A549 (cell line): ENCODE measurements around the gene MSH2. TPM values are rescaled to one million over a fixed set of nuclear protein-coding genes. Genes with fewer than 3 reads are reported as not detected.

Source experiments
- ATAC-seq, 2 experiments: fragments of 200-7000 bp in 1 of 2; fragments of >200 bp in 1 of 2; cut with Nextera tagmentation in 1 of 2; cut with Tn5 transposase in 1 of 2; 3 replicates each; pipeline versions ENCODE4 v1.8.0 to v1.9.1; 2018 to 2020; ENCODE audit warnings: mild to moderate bottlenecking in 1 of 2, moderate library complexity in 1 of 2
- CTCF ChIA-PET: fragments of 300-600 bp; sonication (Branson Sonifier 250); formaldehyde crosslinking; extraction: SDS; loops from one replicate; lab custom pipeline; 2021; ENCODE audit warnings: antibody characterized with exemption, inconsistent platforms; lab: Yijun Ruan, JAX
- POLR2A ChIA-PET: fragments of 350-600 bp; formaldehyde crosslinking; extraction: SDS; loops from one replicate; lab custom pipeline; 2021; ENCODE audit warnings: antibody characterized with exemption, inconsistent platforms; lab: Yijun Ruan, JAX
- DNase-seq, 2 experiments: peaks; one replicate each; pipeline versions ENCODE4 v3.0.0 to v3.0.0-alpha.2; 2011 to 2016; ENCODE audit warnings: low read depth in 1 of 2, low spot score in 1 of 2
- FAIRE-seq: peaks from 2 replicates; lab custom pipeline; 2011; peaks lifted over from hg19 to GRCh38; lab: Jason Lieb, UNC
- H3K27ac ChIP-seq, 2 experiments: fragments of >200 bp; sonication (Bioruptor Twin); formaldehyde crosslinking; 3 replicates each; pipeline ENCODE4 v1.5.1; 2016 to 2017
- H3K4me1 ChIP-seq: fragments of >200 bp; sonication (Bioruptor Twin); formaldehyde crosslinking; 3 replicates; pipeline ENCODE4 v1.6.1; 2016
- H3K4me2 ChIP-seq: fragments of >200 bp; sonication (Bioruptor Twin); formaldehyde crosslinking; 3 replicates; pipeline ENCODE4 v1.6.1; 2016
- H3K4me3 ChIP-seq: fragments of >200 bp; sonication (Bioruptor Twin); formaldehyde crosslinking; 3 replicates; pipeline ENCODE4 v1.5.1; 2016
- H3K9me3 ChIP-seq: fragments of >200 bp; sonication (Bioruptor Twin); formaldehyde crosslinking; 3 replicates; pipeline ENCODE4 v1.6.1; 2016
- BHLHE40 ChIP-seq: IDR thresholded peaks from 2 replicates; pipeline ENCODE4 v1.6.1; 2012; ENCODE audit warnings: low read depth, low read length, inconsistent platforms
- CBX8 ChIP-seq: fragments of 200-600 bp; sonication (generic); IDR thresholded peaks from 2 replicates; pipeline ENCODE4 v1.6.1; 2016
- CHD2 ChIP-seq: fragments of 150-350 bp; IDR thresholded peaks from 2 replicates; pipeline ENCODE4 v1.6.1; 2014; ENCODE audit warnings: low read length; ENCODE audit not compliant: partially characterized antibody
- EHMT2 ChIP-seq: fragments of 200-600 bp; sonication (generic); IDR thresholded peaks from 2 replicates; pipeline ENCODE4 v1.6.1; 2016; ENCODE audit warnings: antibody characterized with exemption, low read depth, mild to moderate bottlenecking, moderate library complexity
- EP300 ChIP-seq, 2 experiments: fragments of >200 bp; sonication (Bioruptor Twin); formaldehyde crosslinking; IDR thresholded peaks; 2 replicates in 1 of 2; 3 replicates in 1 of 2; pipeline ENCODE4 v1.6.1; 2016 to 2017
- FOSL2 ChIP-seq, 2 experiments: fragments of 450-650 bp in 1 of 2; fragments of >200 bp in 1 of 2; sonication (Bioruptor Twin) in 1 of 2; formaldehyde crosslinking; IDR thresholded peaks; 2 replicates each; pipeline versions ENCODE4 v1.5.0 to v1.6.1; 2016 to 2020; ENCODE audit warnings: mild to moderate bottlenecking in 1 of 2, moderate library complexity in 1 of 2
- HDAC2 ChIP-seq: fragments of 200-600 bp; sonication (generic); IDR thresholded peaks from 2 replicates; pipeline ENCODE4 v1.6.1; 2016
- HOXA7 ChIP-seq: fragments of 250-450 bp; sonication (Bioruptor Pico); IDR thresholded peaks from 2 replicates; pipeline ENCODE4 v1.5.0; 2020; ENCODE audit warnings: mild to moderate bottlenecking, moderate library complexity
- HOXB13 ChIP-seq: fragments of 250-450 bp; sonication (Bioruptor Pico); IDR thresholded peaks from 2 replicates; pipeline ENCODE4 v1.5.0; 2020; ENCODE audit warnings: low read depth, mild to moderate bottlenecking, moderate library complexity
- HOXB5 ChIP-seq: fragments of 250-450 bp; sonication (Bioruptor Pico); IDR thresholded peaks from 2 replicates; pipeline ENCODE4 v1.5.0; 2020; ENCODE audit warnings: mild to moderate bottlenecking, moderate library complexity
- JUN ChIP-seq, 2 experiments: fragments of >200 bp; sonication (Bioruptor Twin); formaldehyde crosslinking; IDR thresholded peaks; 2 replicates in 1 of 2; 3 replicates in 1 of 2; pipeline ENCODE4 v1.6.1; 2016 to 2017
- MAFK ChIP-seq: fragments of 450-650 bp; IDR thresholded peaks from 2 replicates; pipeline ENCODE4 v1.6.1; 2014; ENCODE audit not compliant: partially characterized antibody
- MAZ ChIP-seq: fragments of 150-350 bp; IDR thresholded peaks from 2 replicates; pipeline ENCODE4 v1.6.1; 2014; ENCODE audit warnings: antibody characterized with exemption, low read depth, low read length, borderline replicate concordance
- MYC ChIP-seq: IDR thresholded peaks from 2 replicates; pipeline ENCODE4 v1.6.1; 2012; ENCODE audit warnings: mild to moderate bottlenecking, inconsistent platforms, low read length, improper control_type of control experiment, borderline replicate concordance
- NPAS2 ChIP-seq: fragments of 250-450 bp; sonication (Bioruptor Pico); IDR thresholded peaks from 2 replicates; pipeline ENCODE4 v1.8.0; 2022; ENCODE audit warnings: mild to moderate bottlenecking, moderate library complexity, borderline replicate concordance
- PHF8 ChIP-seq: fragments of 200-600 bp; sonication (generic); IDR thresholded peaks from 2 replicates; pipeline ENCODE4 v1.6.1; 2016; ENCODE audit warnings: low read depth, mild to moderate bottlenecking, antibody characterized with exemption, moderate library complexity, borderline replicate concordance
- POLR2AphosphoS2 ChIP-seq: conservative IDR thresholded peaks from 2 replicates; pipeline ENCODE4 v1.6.1; 2012; ENCODE audit warnings: low read length, improper control_type of control experiment, inconsistent platforms
- RARB ChIP-seq: fragments of 250-450 bp; sonication (Bioruptor Pico); IDR thresholded peaks from 2 replicates; pipeline ENCODE4 v1.8.0; 2021; ENCODE audit warnings: mild to moderate bottlenecking, moderate library complexity
- RFX5 ChIP-seq: fragments of 450-650 bp; IDR thresholded peaks from 2 replicates; pipeline ENCODE4 v1.7.1; 2014; ENCODE audit warnings: antibody characterized with exemption, mild to moderate bottlenecking, moderate library complexity
- TFCP2L1 ChIP-seq: fragments of 250-450 bp; sonication (Bioruptor Pico); IDR thresholded peaks from 2 replicates; pipeline ENCODE4 v1.5.0; 2021; ENCODE audit warnings: mild to moderate bottlenecking
- ZC3H11A ChIP-seq: fragments of 450-650 bp; IDR thresholded peaks from 2 replicates; pipeline ENCODE4 v1.6.1; 2014; ENCODE audit warnings: antibody characterized with exemption, mild to moderate bottlenecking
- ZNF302 ChIP-seq: fragments of 250-450 bp; sonication (Bioruptor Pico); IDR thresholded peaks from 2 replicates; pipeline ENCODE4 v1.9.0; 2021; ENCODE audit warnings: inconsistent platforms, mild to moderate bottlenecking, moderate library complexity
- WGBS: methylation state at CpG from one replicate; pipeline ENCODE4 v1.1.6; 2017; ENCODE audit errors: missing lambda C conversion rate; 5-methylcytosine and 5-hydroxymethylcytosine counted together
- polyA plus RNA-seq, 4 experiments: library from polyadenylated mRNA; depleted of rRNA in 3 of 4; stranded (reverse); fragments of >200 nt; fragmentation: RNase III in 1 of 4; extraction: RNeasy Plus Mini Kit Qiagen cat#74134 plus additional on column Dnase treatment in 1 of 4; gene quantifications; 2 replicates in 3 of 4; 3 replicates in 1 of 4; pipeline ENCODE4 v1.2.3, GENCODE V29; 2011 to 2017

The MSH2 gene
- polyA plus RNA-seq, 2 of the 4 experiments (the other 2 are of a cell fraction): 52.8 to 59.0 TPM

DNA sequence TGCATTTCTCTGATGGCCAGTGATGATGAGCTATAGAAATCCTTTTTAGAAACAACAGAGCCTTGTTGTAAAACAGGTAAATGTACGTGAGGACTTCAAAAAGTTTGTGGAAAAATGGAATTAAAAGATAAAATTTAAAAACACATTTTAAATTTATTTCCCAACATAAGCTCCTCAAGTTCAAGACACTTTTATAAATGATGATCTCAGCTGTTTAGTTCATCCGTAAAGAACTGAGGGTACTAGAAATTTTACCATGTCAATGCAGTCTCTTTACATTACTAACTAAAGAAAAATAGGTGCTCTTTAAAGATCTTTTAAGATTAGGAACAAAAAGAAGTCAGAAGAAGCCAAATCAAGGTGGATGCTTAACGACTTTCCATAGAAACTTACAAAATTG, 52.5 kb downstream of the MSH2 start:
- POLR2A ChIA-PET: no interaction called here
- Histone ChIP-seq H3K4me3 (no peak overlapping the region), H3K4me1 (no peaks in the 10 kb centered on the region), H3K27ac (no peak overlapping the region), H3K4me2 (no peak overlapping the region)
- whole genome bisulfite sequencing: 92% methylated on average over 3 of the region's 3 CpGs
- CTCF ChIA-PET: interaction anchor here (0.9 to 1.3 kb wide), 2 partner anchors 11 to 18 kb away, joined by 3 to 5 read pairs; no protein-coding TSS in a partner anchor
- TF ChIP-seq PHF8 (no peak), MAFK (peak; percentile 61)
- TF ChIP-seq, all 56 proteins: peak for 1
- no peak for DNase-seq
- H3K9me3 ChIP-seq: no peaks in the 10 kb centered on the region
- ATAC-seq: no peak
- no peak for FAIRE-seq

DNA sequence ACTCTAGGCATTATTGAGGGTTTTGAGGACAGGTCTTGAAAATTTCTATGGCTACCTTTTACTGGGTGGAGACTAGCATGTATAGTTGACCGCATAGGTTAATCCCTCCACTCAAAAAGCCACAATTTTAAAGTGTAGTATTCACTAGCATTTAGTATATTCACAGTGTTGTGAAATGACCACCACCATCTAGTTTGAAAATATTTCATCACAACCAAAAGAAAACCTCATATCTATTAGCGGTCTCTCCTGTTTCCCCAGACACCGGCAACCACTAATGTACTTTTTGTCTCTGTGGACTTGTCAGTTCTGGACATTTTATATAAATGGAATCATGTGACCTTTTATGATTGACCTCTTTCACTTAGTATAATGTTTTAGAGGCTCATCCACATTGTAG, 53.9 kb downstream of the MSH2 start:
- Histone ChIP-seq H3K9me3 (no peaks in the 10 kb centered on the region), H3K4me2 (no peak overlapping the region), H3K4me1 (no peaks in the 10 kb centered on the region), H3K27ac (no peak overlapping the region), H3K4me3 (no peak overlapping the region)
- ChIA-PET CTCF (no interaction called here), POLR2A (no interaction called here)
- FAIRE-seq: no peak
- WGBS: 96% methylated on average over 3 of the region's 3 CpGs
- no peak for DNase-seq
- no peak for ATAC-seq
- TF ChIP-seq HOXB5 (CRISPR knock-in tag): no peak
- TF ChIP-seq EHMT2: no peak
- TF ChIP-seq RARB: no peak

DNA sequence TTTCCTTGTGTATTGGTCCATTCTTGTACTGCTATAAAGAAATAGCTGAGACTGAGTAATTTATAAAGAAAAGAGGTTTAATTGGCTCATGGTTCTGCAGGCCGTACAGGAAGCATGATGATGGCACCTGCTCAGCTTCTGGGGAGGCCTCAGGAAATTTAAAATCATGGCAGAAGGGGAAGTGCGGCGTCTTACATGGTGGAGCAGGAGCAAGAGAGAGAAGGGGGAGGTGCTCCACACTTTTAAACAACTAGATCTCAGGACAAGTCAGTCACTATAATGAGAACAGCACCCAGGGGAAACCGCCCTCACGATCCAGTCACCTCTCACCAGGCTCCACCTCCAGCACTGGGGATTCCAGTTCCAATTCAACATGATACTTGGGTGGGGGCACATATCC, 54.3 kb downstream of the MSH2 start:
- Histone ChIP-seq H3K9me3 (no peaks in the 10 kb centered on the region), H3K4me2 (no peak overlapping the region), H3K27ac (no peak overlapping the region), H3K4me3 (no peak overlapping the region), H3K4me1 (no peaks in the 10 kb centered on the region)
- POLR2A ChIA-PET: no interaction called here
- WGBS: 96% methylated on average over 5 of the region's 5 CpGs
- FAIRE-seq: no peak
- ATAC-seq: no peak
- CTCF ChIA-PET: interaction anchor here (1.1 to 1.4 kb wide), 2 partner anchors 21 to 40 kb away, joined by 3 read pairs; no protein-coding TSS in a partner anchor
- DNase-seq: no peak
- TF ChIP-seq ZNF302: no peak

DNA sequence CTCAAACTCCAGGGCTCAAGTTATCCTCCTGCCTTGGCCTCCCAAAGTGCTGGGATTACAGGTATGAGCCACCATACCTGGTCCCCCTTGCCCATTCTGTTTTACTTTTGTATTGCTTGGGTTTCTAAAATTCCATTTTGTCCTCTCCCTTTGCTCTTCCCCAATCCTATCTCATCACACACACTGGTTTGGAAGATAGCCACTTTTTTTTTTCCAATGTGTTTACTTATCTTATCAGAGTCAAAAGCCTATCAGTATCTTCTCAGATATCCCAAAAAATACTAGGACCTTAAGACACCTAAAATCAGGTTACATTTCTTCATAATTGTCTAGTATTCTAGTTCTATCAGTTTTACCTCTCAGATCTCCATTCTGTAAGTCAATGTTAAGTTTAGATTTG, 56.1 kb downstream of the MSH2 start:
- TF ChIP-seq HDAC2 (no peak), CHD2 (no peak), MYC (no peak), ZC3H11A (no peak)
- TF ChIP-seq, all 56 proteins: peak for 0
- ATAC-seq (no peak), FAIRE-seq (peak; percentile 28), DNase-seq (no peak)
- H3K4me2 ChIP-seq: no peak overlapping the region
- ChIA-PET POLR2A (no interaction called here), CTCF (no interaction called here)
- no peaks in the 10 kb centered on the region for H3K4me1 ChIP-seq
- no peaks in the 10 kb centered on the region for H3K9me3 ChIP-seq
- H3K27ac ChIP-seq: no peak overlapping the region
- H3K4me3 ChIP-seq: no peak overlapping the region

DNA sequence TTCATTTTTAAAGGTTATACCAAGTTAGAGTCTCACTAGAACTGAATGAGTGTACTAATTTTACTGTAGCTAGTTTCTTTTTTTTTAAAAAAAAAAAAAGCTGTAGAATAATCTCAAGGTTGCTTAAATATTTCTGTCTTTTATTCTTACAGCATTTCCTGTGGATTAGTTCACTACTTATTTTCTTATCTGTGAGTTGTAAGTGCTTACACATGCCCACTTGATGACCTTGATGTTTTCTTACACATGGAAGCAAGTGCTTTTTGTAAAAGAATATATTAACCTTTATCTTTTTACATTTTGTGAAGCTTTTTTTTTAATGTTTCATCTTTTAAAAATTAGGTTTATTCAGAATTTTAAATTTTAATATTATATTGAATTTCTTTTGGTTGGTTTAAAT, 57.8 kb downstream of the MSH2 start:
- Histone ChIP-seq H3K27ac (no peak overlapping the region), H3K4me2 (no peak overlapping the region), H3K9me3 (no peaks in the 10 kb centered on the region), H3K4me1 (no peaks in the 10 kb centered on the region), H3K4me3 (no peak overlapping the region)
- ChIA-PET POLR2A (no interaction called here), CTCF (interaction anchor here (0.7 to 1.1 kb wide), 2 partner anchors 24 to 107 kb away, joined by 3 to 4 read pairs; no protein-coding TSS in a partner anchor)
- FAIRE-seq (no peak), DNase-seq (no peak), ATAC-seq (no peak)
- TF ChIP-seq HOXA7 (CRISPR knock-in tag): no peak
- TF ChIP-seq RFX5: no peak
- TF ChIP-seq CBX8: no peak
- TF ChIP-seq PHF8: no peak
- TF ChIP-seq FOSL2 (IDR thresholded peaks at IDR 0.05): no peak
- TF ChIP-seq FOSL2 (CRISPR knock-in tag; IDR thresholded peaks at IDR 0.05): no peak
- TF ChIP-seq EP300 (IDR thresholded peaks at IDR 0.05): no peak
- TF ChIP-seq HOXB13 (CRISPR knock-in tag): no peak
- TF ChIP-seq TFCP2L1 (CRISPR knock-in tag): no peak
- no peak for TF ChIP-seq MAFK
- no peak for TF ChIP-seq MAZ
- TF ChIP-seq NPAS2 (CRISPR knock-in tag): no peak
- no peak for TF ChIP-seq EHMT2
- TF ChIP-seq CHD2: no peak
- TF ChIP-seq JUN (IDR thresholded peaks at IDR 0.05): no peak
- TF ChIP-seq POLR2AphosphoS2: no peak
- no peak for TF ChIP-seq BHLHE40
